HL-60 (cell line): ENCODE results near the gene ST8SIA2.

ENCODE experiments used
- DNase-seq, 2 experiments: peaks; one replicate each; pipeline ENCODE4 v3.0.0-alpha.2; 2010 to 2020; ENCODE audit warnings: low read depth in 1 of 2, low spot score in 1 of 2
- H3K27ac ChIP-seq: fragments of 250-450 bp; sonication (Bioruptor Pico); replicated peaks from 2 replicates; pipeline ENCODE4 v1.5.1; 2020; ENCODE audit warnings: mild to moderate bottlenecking, moderate library complexity
- H3K27me3 ChIP-seq: fragments of 250-450 bp; sonication (Bioruptor Pico); 2 replicates; pipeline ENCODE4 v1.5.1; 2021; ENCODE audit warnings: mild to moderate bottlenecking, moderate library complexity; ENCODE audit not compliant: insufficient read depth, poor library complexity, severe bottlenecking
- H3K4me3 ChIP-seq: replicated peaks from 2 replicates; pipeline ENCODE4 v1.5.1; 2011; ENCODE audit warnings: mild to moderate bottlenecking, control low read depth, low read length; ENCODE audit not compliant: insufficient read depth
- CTCF ChIP-seq: IDR thresholded peaks from one replicate; pipeline ENCODE4 v1.5.1; 2011; ENCODE audit warnings: low read length, control low read depth, inconsistent platforms; ENCODE audit not compliant: insufficient read depth
- GABPA ChIP-seq: IDR thresholded peaks from 2 replicates; pipeline ENCODE4 v1.6.1; 2012; ENCODE audit warnings: low read depth
- POLR2AphosphoS5 ChIP-seq: IDR thresholded peaks from 2 replicates; pipeline ENCODE4 v1.6.1; 2012; ENCODE audit warnings: low read depth
- REST ChIP-seq: IDR thresholded peaks from 2 replicates; pipeline ENCODE4 v1.6.1; 2012; ENCODE audit warnings: low read depth; ENCODE audit not compliant: insufficient replicate concordance
- SPI1 ChIP-seq: IDR thresholded peaks from 2 replicates; pipeline ENCODE4 v1.6.1; 2012; ENCODE audit warnings: low read depth, mild to moderate bottlenecking, borderline replicate concordance

ST8SIA2 gene

GRCh38 chr15:92400980-92401787 lies 7.5 kb downstream of the ST8SIA2 start:
- no peak for DNase-seq
- TF ChIP-seq REST = no peak
- TF ChIP-seq POLR2AphosphoS5 = no peak
- no peak for TF ChIP-seq SPI1
- TF ChIP-seq GABPA = no peak
- no peak for TF ChIP-seq CTCF
- peaks cover 4% of the 10 kb centered on the region for H3K27me3 ChIP-seq
- no peak overlapping the region for H3K27ac ChIP-seq
- H3K4me3 ChIP-seq = no peak overlapping the region

- Histone ChIP-seq H3K27ac (no peak overlapping the region), H3K27me3 (no peaks in the 10 kb centered on the region), H3K4me3 (no peak overlapping the region)
- DNase-seq = no peak
- TF ChIP-seq POLR2AphosphoS5 (no peak), CTCF (no peak), REST (no peak), SPI1 (no peak), GABPA (no peak)
Measured at GRCh38 chr15:92402751-92403150, 9.1 kb downstream of the ST8SIA2 start.

GRCh38 chr15:92405942-92406341 lies 12.3 kb downstream of the ST8SIA2 start:
- Histone ChIP-seq H3K27ac (no peak overlapping the region), H3K27me3 (no peaks in the 10 kb centered on the region), H3K4me3 (no peak overlapping the region)
- no peak for TF ChIP-seq REST
- TF ChIP-seq CTCF = no peak
- TF ChIP-seq POLR2AphosphoS5 = no peak
- TF ChIP-seq GABPA = no peak
- no peak for TF ChIP-seq SPI1
- DNase-seq = no peak
